Mononuclear cell (primary cell): Measurements from ENCODE around the gene TAPBPL. TPM values are rescaled to one million over a fixed set of nuclear protein-coding genes. Genes with fewer than 3 reads are reported as not detected.

Experiments
- H3K27me3 ChIP-seq: 2 replicates; pipeline ENCODE4 v1.6.0; 2011; ENCODE audit warnings: low read length, control low read depth; ENCODE audit not compliant: insufficient read depth
- H3K4me1 ChIP-seq: 2 replicates; pipeline ENCODE4 v1.5.1; 2011; ENCODE audit warnings: mild to moderate bottlenecking, low read length, control low read depth; ENCODE audit not compliant: insufficient read depth
- H3K4me3 ChIP-seq: 2 replicates; pipeline ENCODE4 v1.5.1; 2011; ENCODE audit warnings: mild to moderate bottlenecking, low read length, moderate library complexity
- H3K9me3 ChIP-seq: 2 replicates; pipeline ENCODE4 v1.5.1; 2011; ENCODE audit warnings: low read depth, mild to moderate bottlenecking, control low read depth, low read length
- total RNA-seq: library from RNA; depleted of rRNA; stranded (reverse); fragments of >200 nt; gene quantifications from one replicate; pipeline ENCODE4 v1.2.3, GENCODE V29; 2012

TAPBPL gene
- total RNA-seq, 1 donor, result 28.7 TPM

DNA sequence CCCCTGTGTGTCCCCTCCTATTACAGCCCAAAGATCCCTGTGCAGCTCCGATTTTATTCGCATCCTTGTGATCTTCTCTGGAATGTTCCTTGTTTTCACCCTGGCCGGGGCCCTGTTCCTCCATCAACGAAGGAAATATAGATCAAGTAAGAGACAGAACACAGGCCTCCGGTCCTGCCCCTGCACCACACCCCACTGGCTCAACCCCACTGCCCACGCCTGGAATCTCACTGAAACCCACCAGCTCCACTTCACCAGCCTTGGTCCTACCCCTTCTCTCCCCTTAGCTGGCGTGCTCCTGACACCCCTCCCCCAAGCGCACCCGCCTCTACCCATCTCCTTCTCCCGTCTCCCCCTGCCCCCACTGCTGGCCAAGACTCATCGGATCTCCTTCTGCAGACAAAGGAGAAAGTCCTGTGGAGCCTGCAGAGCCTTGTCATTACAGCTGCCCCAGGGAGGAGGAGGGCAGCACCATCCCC is 934 bp upstream of the TAPBPL start:
- Histone ChIP-seq H3K9me3 (no peaks in the 10 kb centered on the region), H3K4me3 (peak overlapping the region; percentile 83), H3K4me1 (peaks cover 58% of the 10 kb centered on the region), H3K27me3 (no peaks in the 10 kb centered on the region)

DNA sequence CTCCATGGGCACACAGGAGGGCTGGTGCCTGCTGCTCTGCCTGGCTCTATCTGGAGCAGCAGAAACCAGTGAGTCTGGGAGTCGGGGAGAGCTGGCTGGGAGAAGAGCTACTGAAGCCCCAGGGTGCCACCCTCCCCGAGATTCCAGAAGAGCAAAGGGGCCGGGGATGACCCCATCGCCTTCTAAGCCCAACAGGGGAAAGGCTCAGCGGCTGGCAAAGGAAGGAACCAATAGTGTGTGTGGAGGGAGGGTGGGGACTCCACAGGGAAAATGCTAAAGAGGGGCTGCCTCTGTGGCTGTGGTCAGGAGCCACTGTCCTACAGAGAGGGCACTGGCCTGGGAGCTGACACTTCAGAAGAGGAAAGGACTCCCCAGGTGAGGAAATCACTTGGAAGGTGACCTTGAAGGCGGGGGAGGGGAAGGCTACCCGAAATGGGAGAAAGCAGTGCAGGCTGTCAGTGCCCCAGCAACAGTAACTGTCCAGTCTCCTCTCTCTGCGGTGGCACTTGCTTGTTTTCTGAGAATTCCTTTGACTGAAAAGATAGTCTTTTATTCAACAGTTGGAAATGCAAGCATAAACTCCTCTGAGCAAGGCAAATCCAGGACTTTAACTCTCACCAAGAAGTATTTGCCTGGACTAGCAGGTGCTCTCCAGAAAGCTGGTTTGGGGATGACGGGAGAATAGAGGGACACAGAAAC is 552 bp downstream of the TAPBPL start:
- no peaks in the 10 kb centered on the region for H3K9me3 ChIP-seq

DNA sequence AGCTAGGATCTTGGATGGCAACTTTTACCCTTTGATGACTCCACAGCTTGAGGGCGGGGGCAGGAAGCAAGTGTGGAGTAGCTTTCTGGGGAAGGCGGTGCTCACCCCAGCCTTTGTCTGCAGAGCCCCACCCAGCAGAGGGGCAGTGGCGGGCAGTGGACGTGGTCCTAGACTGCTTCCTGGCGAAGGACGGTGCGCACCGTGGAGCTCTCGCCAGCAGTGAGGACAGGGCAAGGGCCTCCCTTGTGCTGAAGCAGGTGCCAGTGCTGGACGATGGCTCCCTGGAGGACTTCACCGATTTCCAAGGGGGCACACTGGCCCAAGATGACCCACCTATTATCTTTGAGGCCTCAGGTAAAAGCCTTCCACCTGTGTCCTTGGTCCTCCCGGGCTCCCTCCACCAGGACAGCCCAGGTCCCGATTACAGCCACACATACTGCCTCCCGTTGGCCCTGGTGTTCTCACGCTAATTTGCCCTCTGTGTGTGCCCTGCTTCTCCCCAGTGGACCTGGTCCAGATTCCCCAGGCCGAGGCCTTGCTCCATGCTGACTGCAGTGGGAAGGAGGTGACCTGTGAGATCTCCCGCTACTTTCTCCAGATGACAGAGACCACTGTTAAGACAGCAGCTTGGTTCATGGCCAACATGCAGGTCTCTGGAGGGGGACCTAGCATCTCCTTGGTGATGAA is 1.2 kb downstream of the TAPBPL start:
- Histone ChIP-seq H3K4me1 (peaks cover 49% of the 10 kb centered on the region), H3K9me3 (no peaks in the 10 kb centered on the region), H3K4me3 (peak overlapping the region; percentile 83), H3K27me3 (no peaks in the 10 kb centered on the region)

More for the DNA sequence above, 552 bp downstream of the TAPBPL start:
- H3K4me3 ChIP-seq, result peak overlapping the region; percentile 83
- H3K27me3 ChIP-seq, result no peaks in the 10 kb centered on the region
- H3K4me1 ChIP-seq, result peaks cover 52% of the 10 kb centered on the region

DNA sequence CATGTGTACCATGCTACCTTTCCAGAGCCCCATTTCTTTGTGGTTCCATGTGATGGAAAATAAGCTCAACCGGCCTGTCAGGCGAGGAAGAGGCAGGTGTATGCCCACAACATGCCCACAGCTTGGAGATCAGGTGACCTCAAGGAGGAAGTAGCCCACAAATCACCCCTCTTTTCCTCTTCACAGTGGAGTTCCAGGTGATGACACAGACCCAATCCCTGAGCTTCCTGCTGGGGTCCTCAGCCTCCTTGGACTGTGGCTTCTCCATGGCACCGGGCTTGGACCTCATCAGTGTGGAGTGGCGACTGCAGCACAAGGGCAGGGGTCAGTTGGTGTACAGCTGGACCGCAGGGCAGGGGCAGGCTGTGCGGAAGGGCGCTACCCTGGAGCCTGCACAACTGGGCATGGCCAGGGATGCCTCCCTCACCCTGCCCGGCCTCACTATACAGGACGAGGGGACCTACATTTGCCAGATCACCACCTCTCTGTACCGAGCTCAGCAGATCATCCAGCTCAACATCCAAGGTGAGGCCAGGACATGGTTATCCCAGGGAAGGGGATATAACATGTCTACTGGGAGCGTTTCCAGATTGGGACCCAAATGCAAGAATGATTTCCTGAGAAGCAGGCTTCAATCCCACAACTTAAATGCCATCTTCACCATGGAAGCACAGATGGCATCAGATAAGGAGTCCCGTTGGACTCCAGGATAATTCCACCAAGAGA is 5.5 kb downstream of the TAPBPL start:
- no peaks in the 10 kb centered on the region for H3K27me3 ChIP-seq
- peaks cover 65% of the 10 kb centered on the region for H3K4me1 ChIP-seq

DNA sequence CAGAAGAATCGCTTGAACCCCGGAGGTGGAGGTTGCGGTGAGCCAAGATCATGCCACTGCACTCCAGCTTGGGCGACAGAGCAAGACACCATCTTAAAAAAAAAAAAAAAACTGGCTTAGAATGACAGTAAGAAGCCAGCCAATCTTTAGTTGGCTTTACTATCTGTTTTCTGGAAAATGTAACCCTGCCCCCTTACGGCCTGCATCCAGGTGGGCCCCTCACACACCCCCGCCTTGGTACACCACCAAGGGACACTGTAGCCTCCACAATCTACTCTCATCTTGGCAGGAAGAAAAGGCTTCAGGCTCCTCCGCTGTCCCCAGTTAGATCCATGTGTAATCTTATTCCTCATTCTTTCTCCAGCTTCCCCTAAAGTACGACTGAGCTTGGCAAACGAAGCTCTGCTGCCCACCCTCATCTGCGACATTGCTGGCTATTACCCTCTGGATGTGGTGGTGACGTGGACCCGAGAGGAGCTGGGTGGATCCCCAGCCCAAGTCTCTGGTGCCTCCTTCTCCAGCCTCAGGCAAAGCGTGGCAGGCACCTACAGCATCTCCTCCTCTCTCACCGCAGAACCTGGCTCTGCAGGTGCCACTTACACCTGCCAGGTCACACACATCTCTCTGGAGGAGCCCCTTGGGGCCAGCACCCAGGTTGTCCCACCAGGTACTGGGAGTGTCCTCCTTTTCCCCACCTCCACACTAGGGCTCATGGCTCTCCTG is 6.6 kb downstream of the TAPBPL start:
- no peaks in the 10 kb centered on the region for H3K27me3 ChIP-seq
- H3K4me3 ChIP-seq, result no peak overlapping the region
- H3K4me1 ChIP-seq, result peaks cover 65% of the 10 kb centered on the region
- H3K9me3 ChIP-seq, result no peaks in the 10 kb centered on the region

More for the DNA sequence above, 5.5 kb downstream of the TAPBPL start:
- Histone ChIP-seq H3K4me3 (no peak overlapping the region), H3K9me3 (no peaks in the 10 kb centered on the region)

DNA sequence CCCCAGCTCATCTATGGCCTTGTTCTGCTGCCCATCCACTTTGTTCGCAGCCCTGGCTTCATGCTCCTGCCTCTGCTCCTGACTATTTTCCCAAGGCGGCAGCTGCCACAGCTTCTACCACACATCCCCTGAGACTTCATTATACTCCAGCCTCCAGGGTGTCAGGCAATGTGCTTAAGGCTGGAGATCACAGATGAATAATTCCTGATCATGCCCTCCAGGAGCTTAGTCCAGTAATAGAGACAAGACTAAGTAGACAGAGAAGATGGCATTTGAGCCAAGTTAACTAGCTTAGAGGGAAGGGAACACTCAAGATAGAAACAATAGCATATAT is 7.1 kb downstream of the TAPBPL start:
- H3K4me1 ChIP-seq, result peaks cover 66% of the 10 kb centered on the region
- no peaks in the 10 kb centered on the region for H3K9me3 ChIP-seq
- no peak overlapping the region for H3K4me3 ChIP-seq
- no peaks in the 10 kb centered on the region for H3K27me3 ChIP-seq

DNA sequence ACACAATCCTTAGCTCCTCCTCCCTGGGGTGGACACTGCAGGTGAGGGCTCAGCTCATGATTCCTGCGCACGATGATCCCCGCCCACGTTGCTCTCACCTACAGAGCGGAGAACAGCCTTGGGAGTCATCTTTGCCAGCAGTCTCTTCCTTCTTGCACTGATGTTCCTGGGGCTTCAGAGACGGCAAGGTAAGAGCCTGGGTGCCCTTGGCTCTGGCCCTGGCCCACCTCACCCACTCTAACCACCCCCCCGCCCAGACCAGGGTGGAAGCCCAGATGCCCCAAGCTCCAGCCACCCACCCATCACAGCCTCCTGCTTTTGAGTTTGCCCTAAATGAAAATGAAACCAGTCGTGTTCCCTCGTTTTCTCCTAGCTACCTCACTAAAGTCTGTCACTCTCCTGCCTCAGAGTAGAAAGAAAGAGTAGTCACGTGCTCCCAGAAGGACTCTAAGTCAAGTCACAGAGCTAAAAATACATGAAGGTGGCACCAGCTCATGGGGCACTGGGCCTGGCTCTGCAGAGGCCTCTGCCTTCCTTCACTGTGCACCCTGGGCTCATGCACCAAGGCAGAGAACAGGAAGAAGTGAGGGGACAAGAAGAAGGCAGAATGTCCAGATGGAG is 9.0 kb downstream of the TAPBPL start:
- Histone ChIP-seq H3K4me1 (peaks cover 78% of the 10 kb centered on the region), H3K9me3 (no peaks in the 10 kb centered on the region), H3K27me3 (no peaks in the 10 kb centered on the region), H3K4me3 (no peak overlapping the region)

DNA sequence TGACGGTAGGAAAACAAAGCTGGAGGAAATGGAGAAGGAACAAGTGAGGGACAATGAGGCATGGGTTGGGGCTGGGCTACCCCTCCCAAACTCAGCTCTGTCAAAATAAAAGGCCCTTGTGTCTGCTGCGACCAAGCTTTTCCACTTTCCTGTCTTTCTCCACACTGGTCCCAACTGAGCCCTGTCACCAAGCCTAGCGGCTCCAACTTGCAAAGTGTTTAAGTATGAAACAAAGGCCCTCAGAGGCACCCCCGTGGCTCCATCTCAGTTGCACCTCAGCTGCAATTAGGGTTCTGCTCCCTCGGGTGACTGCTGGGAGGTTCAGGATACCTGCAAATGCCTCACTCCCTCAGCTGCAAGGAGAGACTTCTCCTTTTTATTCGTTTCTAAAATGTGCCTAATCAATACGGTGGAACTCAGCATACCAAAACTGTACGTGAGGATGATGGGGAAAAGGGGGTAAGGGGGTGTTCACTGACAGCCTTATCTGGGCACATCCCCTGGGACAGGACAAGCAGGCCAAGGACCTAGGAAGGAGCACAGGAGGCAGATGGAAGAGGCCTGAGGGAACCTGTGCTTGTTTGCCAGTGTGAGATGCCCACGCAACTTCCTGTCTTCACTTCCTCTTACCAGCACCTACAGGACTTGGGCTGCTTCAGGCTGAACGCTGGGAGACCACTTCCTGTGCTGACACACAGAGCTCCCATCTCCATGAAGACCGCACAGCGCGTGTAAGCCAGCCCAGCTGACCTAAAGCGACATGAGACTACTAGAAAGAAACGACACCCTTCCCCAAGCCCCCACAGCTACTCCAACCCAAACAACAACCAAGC is 9.8 kb downstream of the TAPBPL start:
- no peak overlapping the region for H3K4me3 ChIP-seq
- H3K9me3 ChIP-seq, result no peaks in the 10 kb centered on the region
- H3K4me1 ChIP-seq, result peaks cover 85% of the 10 kb centered on the region
- H3K27me3 ChIP-seq, result no peaks in the 10 kb centered on the region

DNA sequence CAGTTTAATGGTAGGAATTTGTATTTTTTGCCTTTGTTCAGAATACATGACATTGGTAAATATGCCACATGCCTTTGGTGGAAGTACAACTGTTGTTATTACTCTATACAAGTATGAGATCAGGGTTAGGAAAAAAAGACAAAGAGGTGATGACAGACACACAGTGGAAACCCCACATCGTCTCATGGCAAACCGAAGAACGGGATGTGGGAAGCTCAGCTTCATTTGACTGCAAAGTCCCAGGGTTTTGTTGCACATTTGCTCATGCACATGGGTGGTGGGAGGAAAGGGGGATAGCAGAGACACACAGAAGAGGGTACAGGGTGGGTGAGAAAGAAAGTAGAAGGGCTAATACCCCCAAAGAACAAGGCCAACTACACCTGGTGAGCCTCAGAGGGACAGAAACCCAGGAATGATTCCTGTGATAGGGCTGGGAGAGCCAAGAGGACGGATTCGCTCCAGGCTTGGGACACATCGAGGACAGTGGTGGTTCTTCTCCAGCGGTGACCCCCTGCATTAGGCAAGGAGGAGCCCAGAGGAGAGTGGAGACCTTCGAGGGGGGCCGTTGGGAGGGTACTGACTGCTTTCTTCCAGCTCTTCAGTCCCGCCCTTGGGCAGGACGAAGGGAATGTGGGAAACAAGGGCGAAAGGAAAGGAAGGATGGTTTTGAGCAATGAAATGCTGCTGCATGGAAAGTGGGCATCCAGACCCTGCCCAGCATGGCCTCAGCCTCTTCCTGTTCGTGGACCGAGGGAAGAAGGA is 10.6 kb downstream of the TAPBPL start:
- Histone ChIP-seq H3K9me3 (no peaks in the 10 kb centered on the region), H3K27me3 (no peaks in the 10 kb centered on the region), H3K4me1 (peaks cover 82% of the 10 kb centered on the region), H3K4me3 (no peak overlapping the region)

DNA sequence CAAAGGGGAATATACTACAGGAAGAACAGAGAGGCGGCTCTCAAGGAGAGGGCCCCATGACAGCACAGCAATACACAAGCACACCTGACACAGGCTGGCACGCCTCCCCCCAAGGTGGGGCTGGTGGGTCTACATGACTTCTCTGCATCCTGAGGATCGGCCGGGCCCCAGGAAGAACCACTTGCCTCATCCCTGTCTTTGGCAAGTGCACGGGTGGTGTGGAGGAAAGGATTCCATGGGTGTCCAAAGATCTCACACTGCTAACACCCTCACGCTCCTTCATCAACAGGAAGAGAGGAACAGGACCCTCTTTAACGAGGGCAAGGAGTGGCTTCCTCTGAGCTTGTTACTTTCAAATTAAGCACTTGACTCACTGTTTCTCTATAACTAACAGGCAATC is 11.4 kb downstream of the TAPBPL start:
- Histone ChIP-seq H3K4me1 (peaks cover 89% of the 10 kb centered on the region), H3K9me3 (no peaks in the 10 kb centered on the region), H3K27me3 (no peaks in the 10 kb centered on the region), H3K4me3 (no peak overlapping the region)

DNA sequence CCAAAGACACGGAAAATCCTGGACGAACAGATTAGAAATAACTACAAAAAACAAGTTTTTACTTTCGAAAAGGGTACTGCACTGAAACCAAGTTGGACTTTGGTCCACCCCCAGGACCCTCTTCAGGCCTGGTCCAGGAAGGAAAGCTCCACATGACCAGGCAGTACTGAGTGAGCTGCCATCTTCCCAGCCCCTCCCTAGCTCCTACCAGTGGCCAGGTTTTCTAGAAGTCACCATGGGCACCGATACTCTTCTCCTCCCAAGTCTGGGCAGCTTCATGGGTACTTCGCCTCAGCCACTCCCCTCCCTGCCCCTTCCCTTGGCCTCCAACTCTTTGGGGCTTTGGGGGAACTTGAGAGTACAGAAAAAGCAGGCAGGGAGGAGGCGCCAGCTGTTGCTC is 12.0 kb downstream of the TAPBPL start:
- H3K4me3 ChIP-seq, result no peak overlapping the region
- H3K27me3 ChIP-seq, result no peaks in the 10 kb centered on the region
- peaks cover 93% of the 10 kb centered on the region for H3K4me1 ChIP-seq
- H3K9me3 ChIP-seq, result no peaks in the 10 kb centered on the region

DNA sequence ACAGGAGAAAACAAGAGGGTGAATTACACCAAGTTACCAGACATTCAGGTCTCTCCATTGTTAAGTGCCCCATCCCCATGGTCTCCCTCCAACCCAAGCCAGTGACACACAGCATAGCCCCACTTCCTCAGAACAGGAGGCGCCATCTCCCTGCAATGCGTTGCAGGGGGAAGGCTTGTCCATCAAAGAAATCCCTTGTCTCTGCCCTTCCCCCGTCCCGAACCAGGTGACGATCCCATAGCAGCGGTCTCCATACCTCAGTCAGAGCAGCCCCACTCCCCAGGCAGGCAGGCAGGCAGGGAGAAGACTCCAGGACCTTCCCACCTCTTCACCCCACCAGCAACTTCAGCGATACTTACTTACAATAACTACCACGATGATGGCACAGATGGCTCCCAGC is 12.7 kb downstream of the TAPBPL start:
- H3K27me3 ChIP-seq, result no peaks in the 10 kb centered on the region
- no peak overlapping the region for H3K4me3 ChIP-seq
- no peaks in the 10 kb centered on the region for H3K9me3 ChIP-seq
- H3K4me1 ChIP-seq, result peaks cover 93% of the 10 kb centered on the region

DNA sequence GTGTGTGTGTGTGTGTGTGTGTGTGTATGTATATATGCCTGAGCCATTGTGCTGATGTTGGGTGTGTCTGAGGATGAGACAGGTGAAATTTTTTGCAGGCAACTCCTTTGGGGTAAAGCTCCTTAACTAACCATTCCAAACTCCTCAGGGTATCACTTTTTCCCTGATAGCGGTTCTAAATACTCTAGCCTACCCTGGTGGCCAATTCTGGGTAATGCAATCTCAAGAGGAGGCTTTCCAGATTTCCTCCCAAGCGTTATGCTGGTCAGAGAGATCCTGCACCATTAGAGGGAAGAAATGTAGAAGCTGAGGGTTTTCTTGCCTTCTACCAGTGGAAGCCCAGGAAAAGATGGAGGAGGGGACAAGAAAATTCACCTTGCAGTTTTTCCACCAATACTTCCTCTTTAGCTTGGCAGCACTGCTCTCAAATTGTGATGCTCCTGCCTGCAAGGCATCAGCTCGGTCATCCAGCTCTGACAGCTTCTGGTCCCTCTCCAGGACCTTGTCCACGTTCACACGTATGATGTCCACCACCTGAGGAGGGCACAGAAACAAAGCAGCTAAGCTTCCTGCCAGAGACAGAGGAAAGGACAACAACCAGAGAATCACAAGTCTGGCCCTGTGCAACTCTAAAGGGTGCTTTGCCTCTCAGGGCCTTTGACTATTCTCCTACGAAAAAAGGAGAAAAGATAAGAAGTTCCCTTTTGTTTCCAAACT is 13.8 kb downstream of the TAPBPL start:
- Histone ChIP-seq H3K27me3 (no peaks in the 10 kb centered on the region), H3K9me3 (no peaks in the 10 kb centered on the region), H3K4me1 (peaks cover 86% of the 10 kb centered on the region), H3K4me3 (no peak overlapping the region)
